ENCODE data around the gene NPVF.

Gene NPVF

DNA sequence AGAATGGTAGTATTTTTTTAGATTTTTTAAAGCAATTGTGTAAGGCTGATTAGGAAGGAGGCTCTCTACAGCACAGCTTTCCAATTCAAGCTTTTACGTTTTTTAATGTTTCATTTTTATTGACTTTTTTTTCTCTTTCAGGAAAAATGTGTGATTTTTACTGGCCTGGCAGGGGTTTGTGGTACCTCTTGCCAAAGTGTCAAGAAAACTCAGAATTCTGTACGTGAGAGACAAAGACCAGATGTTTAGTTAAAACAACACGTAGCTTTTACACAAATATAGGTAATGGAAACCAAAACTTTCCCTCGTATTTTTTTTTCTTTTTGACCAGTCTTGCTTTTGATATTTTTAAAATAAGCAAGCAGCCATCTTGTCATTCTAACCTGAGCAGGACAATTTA is 6.0 kb upstream of the NPVF start:
- TF ChIP-seq TAF1 (IDR thresholded peaks at IDR 0.05; ENCODE audit: low read depth) (no peak), MAX (IDR thresholded peaks at IDR 0.05) (no peak), CEBPB (IDR thresholded peaks at IDR 0.05) (no peak), ZBTB7A (IDR thresholded peaks at IDR 0.05; ENCODE audit: low read depth) (no peak), NFIC (IDR thresholded peaks at IDR 0.05) (no peak), RAD21 (IDR thresholded peaks at IDR 0.05; ENCODE audit: low read depth) (no peak), FOXM1 (IDR thresholded peaks at IDR 0.05; ENCODE audit: borderline replicate concordance, low read depth) (no peak), USF1 (IDR thresholded peaks at IDR 0.05) (no peak), CREB1 (IDR thresholded peaks at IDR 0.05; ENCODE audit: low read depth) (no peak), YY1 (IDR thresholded peaks at IDR 0.05; ENCODE audit: low read depth) (no peak), EGR1 (IDR thresholded peaks at IDR 0.05) (no peak), TEAD4 (IDR thresholded peaks at IDR 0.05) (no peak), EP300 (IDR thresholded peaks at IDR 0.05; ENCODE audit: borderline replicate concordance) (no peak), TCF12 (IDR thresholded peaks at IDR 0.05; ENCODE audit: low read depth) (no peak)
- TF ChIP-seq, protein P1, sequence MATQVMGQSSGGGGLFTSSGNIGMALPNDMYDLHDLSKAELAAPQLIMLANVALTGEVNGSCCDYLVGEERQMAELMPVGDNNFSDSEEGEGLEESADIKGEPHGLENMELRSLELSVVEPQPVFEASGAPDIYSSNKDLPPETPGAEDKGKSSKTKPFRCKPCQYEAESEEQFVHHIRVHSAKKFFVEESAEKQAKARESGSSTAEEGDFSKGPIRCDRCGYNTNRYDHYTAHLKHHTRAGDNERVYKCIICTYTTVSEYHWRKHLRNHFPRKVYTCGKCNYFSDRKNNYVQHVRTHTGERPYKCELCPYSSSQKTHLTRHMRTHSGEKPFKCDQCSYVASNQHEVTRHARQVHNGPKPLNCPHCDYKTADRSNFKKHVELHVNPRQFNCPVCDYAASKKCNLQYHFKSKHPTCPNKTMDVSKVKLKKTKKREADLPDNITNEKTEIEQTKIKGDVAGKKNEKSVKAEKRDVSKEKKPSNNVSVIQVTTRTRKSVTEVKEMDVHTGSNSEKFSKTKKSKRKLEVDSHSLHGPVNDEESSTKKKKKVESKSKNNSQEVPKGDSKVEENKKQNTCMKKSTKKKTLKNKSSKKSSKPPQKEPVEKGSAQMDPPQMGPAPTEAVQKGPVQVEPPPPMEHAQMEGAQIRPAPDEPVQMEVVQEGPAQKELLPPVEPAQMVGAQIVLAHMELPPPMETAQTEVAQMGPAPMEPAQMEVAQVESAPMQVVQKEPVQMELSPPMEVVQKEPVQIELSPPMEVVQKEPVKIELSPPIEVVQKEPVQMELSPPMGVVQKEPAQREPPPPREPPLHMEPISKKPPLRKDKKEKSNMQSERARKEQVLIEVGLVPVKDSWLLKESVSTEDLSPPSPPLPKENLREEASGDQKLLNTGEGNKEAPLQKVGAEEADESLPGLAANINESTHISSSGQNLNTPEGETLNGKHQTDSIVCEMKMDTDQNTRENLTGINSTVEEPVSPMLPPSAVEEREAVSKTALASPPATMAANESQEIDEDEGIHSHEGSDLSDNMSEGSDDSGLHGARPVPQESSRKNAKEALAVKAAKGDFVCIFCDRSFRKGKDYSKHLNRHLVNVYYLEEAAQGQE (IDR thresholded peaks at IDR 0.05; ENCODE audit: low read depth) = no peak

DNA sequence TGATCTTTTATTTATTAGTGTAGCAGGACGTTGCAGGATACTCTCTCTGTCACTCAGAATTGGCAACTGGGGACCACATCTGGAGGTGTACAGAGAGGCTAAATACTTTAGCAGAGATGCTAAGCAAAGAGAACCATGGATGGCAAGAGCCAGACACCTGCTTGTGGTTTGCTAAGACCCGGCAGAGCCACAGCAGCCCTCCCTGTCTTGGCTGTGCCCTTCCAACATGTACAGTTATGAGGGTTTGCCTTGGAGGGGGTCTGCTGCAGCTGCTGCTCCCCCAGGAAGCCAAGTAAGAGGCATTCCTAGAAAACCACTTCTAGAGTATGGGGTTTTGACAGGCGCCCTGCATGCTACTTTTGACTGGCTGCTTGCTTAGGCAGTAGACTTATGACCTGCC is 5.1 kb downstream of the NPVF start:
- TF ChIP-seq NFIC (IDR thresholded peaks at IDR 0.05) = no peak
- no peak for TF ChIP-seq FOXM1 (IDR thresholded peaks at IDR 0.05; ENCODE audit: borderline replicate concordance, low read depth)
- TF ChIP-seq USF1 (IDR thresholded peaks at IDR 0.05) = no peak
- TF ChIP-seq, protein P1 (IDR thresholded peaks at IDR 0.05; ENCODE audit: low read depth) = no peak
- no peak for TF ChIP-seq CREB1 (IDR thresholded peaks at IDR 0.05; ENCODE audit: low read depth)
- TF ChIP-seq MAX (IDR thresholded peaks at IDR 0.05) = no peak
- no peak for TF ChIP-seq TEAD4 (IDR thresholded peaks at IDR 0.05)
- no peak for TF ChIP-seq TCF12 (IDR thresholded peaks at IDR 0.05; ENCODE audit: low read depth)

DNA sequence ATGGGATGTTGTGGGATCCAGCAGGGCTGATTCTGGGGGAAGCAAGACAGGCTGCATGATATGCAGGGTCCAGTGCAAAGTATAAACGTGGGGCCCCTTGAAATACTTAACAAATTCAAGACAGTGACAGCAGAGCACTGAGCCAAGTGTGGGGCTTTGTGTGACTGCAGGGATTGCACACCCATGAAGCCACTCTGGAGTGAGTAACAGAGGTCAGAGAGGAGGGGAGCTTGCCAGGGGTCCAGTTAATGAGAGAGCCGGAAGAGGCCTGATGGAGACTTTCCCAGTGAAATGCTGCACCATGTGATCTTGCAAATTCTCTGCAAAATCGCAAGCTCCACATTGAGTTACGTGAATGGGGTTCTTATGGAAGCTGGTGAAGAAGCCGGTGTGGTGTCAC is 5.6 kb downstream of the NPVF start:
- no peak for TF ChIP-seq FOXM1 (IDR thresholded peaks at IDR 0.05; ENCODE audit: borderline replicate concordance, low read depth)
- no peak for TF ChIP-seq CEBPB (IDR thresholded peaks at IDR 0.05)
- no peak for TF ChIP-seq EGR1 (IDR thresholded peaks at IDR 0.05)
- TF ChIP-seq RAD21 (IDR thresholded peaks at IDR 0.05; ENCODE audit: low read depth) = no peak
- TF ChIP-seq USF1 (IDR thresholded peaks at IDR 0.05) = no peak
- no peak for TF ChIP-seq MAX (IDR thresholded peaks at IDR 0.05)
- TF ChIP-seq, protein P1 (IDR thresholded peaks at IDR 0.05; ENCODE audit: low read depth) = no peak
- TF ChIP-seq TCF12 (IDR thresholded peaks at IDR 0.05; ENCODE audit: low read depth) = no peak
- no peak for TF ChIP-seq TEAD4 (IDR thresholded peaks at IDR 0.05)
- no peak for TF ChIP-seq YY1 (IDR thresholded peaks at IDR 0.05; ENCODE audit: low read depth)
- no peak for TF ChIP-seq TAF1 (IDR thresholded peaks at IDR 0.05; ENCODE audit: low read depth)
- TF ChIP-seq ZBTB7A (IDR thresholded peaks at IDR 0.05; ENCODE audit: low read depth) = no peak
- no peak for TF ChIP-seq NFIC (IDR thresholded peaks at IDR 0.05)
- no peak for TF ChIP-seq CREB1 (IDR thresholded peaks at IDR 0.05; ENCODE audit: low read depth)
- TF ChIP-seq EP300 (IDR thresholded peaks at IDR 0.05; ENCODE audit: borderline replicate concordance) = no peak

DNA sequence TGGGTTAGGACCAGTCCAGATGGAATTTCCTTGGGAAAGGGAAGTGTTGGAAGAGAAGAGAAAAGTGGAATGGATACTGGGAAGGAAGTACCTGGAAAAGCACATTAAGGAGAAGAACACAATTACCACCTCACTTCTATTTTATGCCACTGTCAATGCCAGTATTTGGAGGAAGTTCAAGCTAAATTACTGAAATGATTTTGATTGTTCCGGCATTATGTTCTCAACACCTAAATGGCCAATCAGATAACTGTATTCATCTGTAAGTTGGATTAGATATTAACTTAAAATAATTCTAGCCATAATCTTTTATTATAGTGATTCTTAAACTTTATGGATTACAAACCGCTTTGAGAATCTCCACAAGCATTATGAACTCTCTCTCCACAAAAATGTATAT is 7.3 kb downstream of the NPVF start:
- TF ChIP-seq YY1 (IDR thresholded peaks at IDR 0.05; ENCODE audit: low read depth) = no peak
- no peak for TF ChIP-seq MAX (IDR thresholded peaks at IDR 0.05)
- no peak for TF ChIP-seq TEAD4 (IDR thresholded peaks at IDR 0.05)
- no peak for TF ChIP-seq RAD21 (IDR thresholded peaks at IDR 0.05; ENCODE audit: low read depth)
- no peak for TF ChIP-seq CREB1 (IDR thresholded peaks at IDR 0.05; ENCODE audit: low read depth)
- TF ChIP-seq TCF12 (IDR thresholded peaks at IDR 0.05; ENCODE audit: low read depth) = no peak
- TF ChIP-seq, protein P1 (IDR thresholded peaks at IDR 0.05; ENCODE audit: low read depth) = no peak
- no peak for TF ChIP-seq FOXM1 (IDR thresholded peaks at IDR 0.05; ENCODE audit: borderline replicate concordance, low read depth)
- no peak for TF ChIP-seq EP300 (IDR thresholded peaks at IDR 0.05; ENCODE audit: borderline replicate concordance)
- TF ChIP-seq USF1 (IDR thresholded peaks at IDR 0.05) = no peak
- no peak for TF ChIP-seq TAF1 (IDR thresholded peaks at IDR 0.05; ENCODE audit: low read depth)
- TF ChIP-seq EGR1 (IDR thresholded peaks at IDR 0.05) = no peak
